Natural killer cell (primary cell): ENCODE data around the gene MYO5C. TPM values are rescaled to one million over a fixed set of nuclear protein-coding genes. Genes with fewer than 3 reads are reported as not detected.

Experiments
- ATAC-seq, 3 donors: fragments of 150-1000 bp in 2 of 3; fragments of 200-7000 bp in 1 of 3; cut with Tn5 transposase; 1 replicate in 1 of 3; 2 replicates in 2 of 3; pipeline ENCODE4 v1.10.0; 2021; ENCODE audit warnings: mild to moderate bottlenecking in 2 of 3, moderate library complexity in 2 of 3
- DNase-seq, 2 donors: peaks; one replicate each; pipeline versions ENCODE4 v3.0.0 to v3.0.0-alpha.2; 2013 to 2021; ENCODE audit warnings: mixed read lengths in 1 of 2
- H3K27ac ChIP-seq: one replicate; pipeline ENCODE4 v1.5.1; 2013; ENCODE audit warnings: mild to moderate bottlenecking, low read length
- H3K27me3 ChIP-seq: one replicate; pipeline ENCODE4 v1.6.1; 2013; ENCODE audit warnings: low read length; ENCODE audit not compliant: control insufficient read depth, insufficient read depth
- H3K36me3 ChIP-seq: one replicate; pipeline ENCODE4 v1.6.1; 2013; ENCODE audit warnings: low read length; ENCODE audit not compliant: control insufficient read depth, insufficient read depth
- H3K4me1 ChIP-seq: one replicate; pipeline ENCODE4 v1.6.1; 2013; ENCODE audit warnings: low read length; ENCODE audit not compliant: control insufficient read depth, insufficient read depth
- H3K4me3 ChIP-seq: one replicate; pipeline ENCODE4 v1.5.1; 2013; ENCODE audit warnings: low read length
- H3K9me3 ChIP-seq: one replicate; pipeline ENCODE4 v1.6.1; 2013; ENCODE audit warnings: low read length; ENCODE audit not compliant: control insufficient read depth, insufficient read depth
- H3K27ac Mint-ChIP-seq, 2 donors: one replicate each; pipeline ENCODE4 v1.8.0; 2022; ENCODE audit warnings: mild to moderate bottlenecking in 2 of 2, mixed read lengths in 2 of 2, moderate library complexity in 1 of 2
- H3K27me3 Mint-ChIP-seq, 2 donors: one replicate each; pipeline ENCODE4 v1.8.0; 2022; ENCODE audit warnings: low read depth in 2 of 2, mixed read lengths in 2 of 2
- H3K36me3 Mint-ChIP-seq: one replicate; pipeline ENCODE4 v1.8.0; 2022; ENCODE audit warnings: mixed read lengths
- H3K4me1 Mint-ChIP-seq, 2 donors: one replicate each; pipeline ENCODE4 v1.8.0; 2022; ENCODE audit warnings: mixed read lengths in 2 of 2
- H3K4me3 Mint-ChIP-seq: one replicate; pipeline ENCODE4 v1.8.0; 2022; ENCODE audit warnings: mild to moderate bottlenecking, moderate library complexity, mixed read lengths
- H3K9me3 Mint-ChIP-seq, 2 donors: one replicate each; pipeline ENCODE4 v1.8.0; 2022; ENCODE audit warnings: mixed read lengths in 2 of 2
- CTCF ChIP-seq: fragments of 200-600 bp; IDR thresholded peaks from one replicate; pipeline ENCODE4 v1.8.0; 2022; ENCODE audit warnings: antibody characterized with exemption
- WGBS: methylation state at CpG from one replicate; pipeline ENCODE4 v1.1.7; 2013; ENCODE audit warnings: missing lambda C conversion rate; ENCODE audit not compliant: insufficient coverage; 5-methylcytosine and 5-hydroxymethylcytosine counted together
- intact Hi-C: fragments of 100-400 bp; cut with micrococcal nuclease; formaldehyde crosslinking; loops from one replicate; pipeline ENCODE4 v1.14.2; 2022
- total RNA-seq, 4 donors: library from RNA; stranded (reverse); fragments of 120-200 nt in 1 of 4; gene quantifications; one replicate each; pipeline versions ENCODE4 v1.2.3 to v1.2.4, GENCODE V29; 2013 to 2022

Gene MYO5C
- total RNA-seq, 3 donors from 2014 or later (not counting 1 experiment from before 2014, with no cell fraction given) = 0.45 to 0.82 (median 0.60) TPM

- no peaks in the 10 kb centered on the region for H3K4me1 ChIP-seq
- TF ChIP-seq CTCF = no peak
- peaks cover 0 to 6% of the 10 kb centered on the region in 2 donors for H3K27me3 Mint-ChIP-seq
- H3K4me1 Mint-ChIP-seq = no peaks in the 10 kb centered on the region
- no peak overlapping the region for H3K27ac ChIP-seq
- no peak overlapping the region for H3K4me3 Mint-ChIP-seq
- no peaks in the 10 kb centered on the region for H3K9me3 Mint-ChIP-seq
- WGBS = 97% methylated on average over 20 of the region's 20 CpGs
- H3K27me3 ChIP-seq = no peaks in the 10 kb centered on the region
- no peak overlapping the region for H3K4me3 ChIP-seq
- no peak for ATAC-seq
- H3K27ac Mint-ChIP-seq = no peak overlapping the region
- intact Hi-C loops = no loop called here
- no peaks in the 10 kb centered on the region for H3K36me3 Mint-ChIP-seq
- no peak for DNase-seq
- H3K9me3 ChIP-seq = no peaks in the 10 kb centered on the region
- no peaks in the 10 kb centered on the region for H3K36me3 ChIP-seq
Observed at GRCh38 chr15:52204657-52205056, 90.9 kb downstream of the MYO5C start.

- Histone ChIP-seq H3K4me3 (no peak overlapping the region), H3K9me3 (no peaks in the 10 kb centered on the region), H3K36me3 (no peaks in the 10 kb centered on the region), H3K27me3 (no peaks in the 10 kb centered on the region), H3K27ac (no peak overlapping the region), H3K4me1 (no peaks in the 10 kb centered on the region)
- H3K4me1 Mint-ChIP-seq = no peaks in the 10 kb centered on the region
- H3K4me3 Mint-ChIP-seq = no peak overlapping the region
- TF ChIP-seq CTCF = no peak
- H3K9me3 Mint-ChIP-seq = no peaks in the 10 kb centered on the region
- ATAC-seq = no peak
- WGBS = no CpG with 5 or more reads among the region's 1 CpG
- intact Hi-C loops = no loop called here
- H3K36me3 Mint-ChIP-seq = no peaks in the 10 kb centered on the region
- no peaks in the 10 kb centered on the region for H3K27me3 Mint-ChIP-seq
- H3K27ac Mint-ChIP-seq = no peak overlapping the region
- no peak for DNase-seq
Observed at GRCh38 chr15:52200831-52201365, 94.7 kb downstream of the MYO5C start.

GRCh38 chr15:52199271-52199670 lies 96.3 kb downstream of the MYO5C start:
- no peak for DNase-seq
- Histone ChIP-seq H3K9me3 (no peaks in the 10 kb centered on the region), H3K4me1 (no peaks in the 10 kb centered on the region), H3K4me3 (no peak overlapping the region), H3K27ac (no peak overlapping the region), H3K27me3 (no peaks in the 10 kb centered on the region), H3K36me3 (no peaks in the 10 kb centered on the region)
- intact Hi-C loops = no loop called here
- Mint-ChIP-seq H3K27me3 (no peaks in the 10 kb centered on the region), H3K9me3 (no peaks in the 10 kb centered on the region), H3K4me1 (no peaks in the 10 kb centered on the region), H3K36me3 (no peaks in the 10 kb centered on the region), H3K27ac (no peak overlapping the region), H3K4me3 (no peak overlapping the region)
- WGBS = 86% methylated on average over 2 of the region's 2 CpGs
- no peak for TF ChIP-seq CTCF
- ATAC-seq = no peak

- Histone ChIP-seq H3K4me1 (no peaks in the 10 kb centered on the region), H3K4me3 (no peak overlapping the region), H3K27ac (no peak overlapping the region), H3K9me3 (no peaks in the 10 kb centered on the region), H3K27me3 (no peaks in the 10 kb centered on the region), H3K36me3 (no peaks in the 10 kb centered on the region)
- Mint-ChIP-seq H3K36me3 (no peaks in the 10 kb centered on the region), H3K9me3 (no peaks in the 10 kb centered on the region), H3K4me1 (no peaks in the 10 kb centered on the region), H3K4me3 (no peak overlapping the region), H3K27ac (no peak overlapping the region), H3K27me3 (no peaks in the 10 kb centered on the region)
- ATAC-seq (no peak), DNase-seq (no peak)
- intact Hi-C loops = no loop called here
- WGBS = 57% methylated on average over 3 of the region's 3 CpGs
- TF ChIP-seq CTCF = no peak
Observed at GRCh38 chr15:52196891-52197290, 98.7 kb downstream of the MYO5C start.
